OCI-LY7 (cell line): ENCODE measurements around the gene STXBP6. TPM values are rescaled to one million over a fixed set of nuclear protein-coding genes. Genes with fewer than 3 reads are reported as not detected.

Experiments used
- BruUV-seq: library from RNA; stranded (reverse); fragments of 400-500 nt; replicated peaks from 2 replicates; lab custom pipeline; 2021; lab: Mats Ljungman, UMichigan
- CTCF ChIA-PET: fragments of 300-600 bp; sonication (Branson Sonifier 250); formaldehyde crosslinking; loops from one replicate; lab custom pipeline; 2022; ENCODE audit warnings: antibody characterized with exemption; ENCODE audit not compliant: unreplicated experiment; lab: Charles Lee
- POLR2A ChIA-PET: fragments of 300-600 bp; sonication (Branson Sonifier 250); formaldehyde crosslinking; loops from one replicate; lab custom pipeline; 2022; ENCODE audit warnings: antibody characterized with exemption; lab: Charles Lee
- DNase-seq: peaks from one replicate; pipeline ENCODE4 v3.0.0-alpha.2; 2015; ENCODE audit warnings: low spot score
- H2AFZ ChIP-seq: fragments of 200-600 bp; sonication (generic), shearing (Covaris generic); 2 replicates; pipeline ENCODE4 v1.6.1; 2014; ENCODE audit warnings: mild to moderate bottlenecking, antibody characterized with exemption, low read length, moderate library complexity
- H3K27ac ChIP-seq: fragments of 200-600 bp; sonication (generic); 2 replicates; pipeline ENCODE4 v1.5.1; 2014; ENCODE audit warnings: mixed run types, low read depth, mild to moderate bottlenecking, moderate library complexity, low read length, inconsistent platforms; ENCODE audit not compliant: poor library complexity, severe bottlenecking
- H3K36me3 ChIP-seq: fragments of 200-600 bp; sonication (generic); 2 replicates; pipeline ENCODE4 v1.6.1; 2014; ENCODE audit warnings: mild to moderate bottlenecking, antibody characterized with exemption, low read length, moderate library complexity, mixed read lengths; ENCODE audit not compliant: insufficient read depth
- H3K4me1 ChIP-seq: fragments of 200-600 bp; sonication (generic); 2 replicates; pipeline ENCODE4 v1.5.1; 2014; ENCODE audit warnings: mild to moderate bottlenecking, low read length; ENCODE audit not compliant: insufficient read depth, poor library complexity, severe bottlenecking
- H3K4me2 ChIP-seq: fragments of 200-600 bp; sonication (generic); 2 replicates; pipeline ENCODE4 v1.6.1; 2014; ENCODE audit warnings: mild to moderate bottlenecking, low read length
- H3K4me3 ChIP-seq: fragments of 200-600 bp; sonication (generic); 2 replicates; pipeline ENCODE4 v1.5.1; 2014; ENCODE audit warnings: mild to moderate bottlenecking, low read depth, low read length; ENCODE audit not compliant: poor library complexity, severe bottlenecking
- H3K79me2 ChIP-seq: fragments of 200-600 bp; sonication (generic); 2 replicates; pipeline ENCODE4 v1.6.1; 2016; ENCODE audit warnings: low read depth, mild to moderate bottlenecking, low read length, moderate library complexity, mixed read lengths; ENCODE audit not compliant: insufficient read depth
- H3K9me2 ChIP-seq: fragments of 200-600 bp; sonication (generic); 2 replicates; pipeline ENCODE4 v1.6.1; 2016; ENCODE audit warnings: mild to moderate bottlenecking, low read length, mixed read lengths; ENCODE audit not compliant: insufficient read depth
- H3K9me3 ChIP-seq: fragments of 200-600 bp; sonication (generic); 2 replicates; pipeline ENCODE4 v1.6.1; 2014; ENCODE audit warnings: mild to moderate bottlenecking, mixed run types, low read length, mixed read lengths
- H4K20me1 ChIP-seq: fragments of 200-600 bp; sonication (generic); 2 replicates; pipeline ENCODE4 v1.6.1; 2014; ENCODE audit warnings: mild to moderate bottlenecking, antibody characterized with exemption, low read length, moderate library complexity, mixed read lengths; ENCODE audit not compliant: insufficient read depth
- CTCF ChIP-seq: fragments of 200-600 bp; sonication (generic); conservative IDR thresholded peaks from 2 replicates; pipeline ENCODE4 v1.5.1; 2014; ENCODE audit warnings: mild to moderate bottlenecking, antibody characterized with exemption, low read length, moderate library complexity, mixed read lengths
- EZH2phosphoT487 ChIP-seq: fragments of 200-600 bp; sonication (generic); IDR thresholded peaks from 2 replicates; pipeline ENCODE4 v1.6.1; 2018; ENCODE audit warnings: low read depth, borderline replicate concordance, mild to moderate bottlenecking, mixed run types, antibody characterized with exemption, low read length, moderate library complexity, mixed read lengths
- intact Hi-C: fragments of 100-400 bp; cut with micrococcal nuclease; formaldehyde crosslinking; loops from one replicate; pipeline ENCODE4 v1.10.0; 2022; ENCODE audit not compliant: unreplicated experiment
- total RNA-seq, 2 experiments: library from RNA; depleted of rRNA in 1 of 2; stranded (reverse); fragments of >200 nt in 1 of 2; shearing (Covaris generic) in 1 of 2; gene quantifications; 2 replicates each; pipeline ENCODE4 v1.2.3, GENCODE V29; 2014 to 2022

STXBP6 gene
- total RNA-seq, 2 experiments from 2014 or later = 0.48 TPM; not detected in 1

- intact Hi-C loops = no loop called here
- no peaks in the 10 kb centered on the region for H3K79me2 ChIP-seq
- ChIA-PET CTCF (no interaction called here), POLR2A (interaction anchor here (1.4 kb wide), 1 partner anchor 38 kb away, joined by 3 read pairs; no protein-coding TSS in a partner anchor)
- DNase-seq = no peak
- H3K9me2 ChIP-seq = no peaks in the 10 kb centered on the region
- no peaks in the 10 kb centered on the region for H4K20me1 ChIP-seq
- H3K36me3 ChIP-seq = no peaks in the 10 kb centered on the region
- H2AFZ ChIP-seq = no peak overlapping the region
- no peaks in the 10 kb centered on the region for H3K9me3 ChIP-seq
- no peak for TF ChIP-seq CTCF
- no peak for TF ChIP-seq EZH2phosphoT487
- no peak overlapping the region for H3K27ac ChIP-seq
- BruUV-seq = no TSS peak
- H3K4me3 ChIP-seq = no peak overlapping the region
- H3K4me1 ChIP-seq = no peaks in the 10 kb centered on the region
- no peak overlapping the region for H3K4me2 ChIP-seq
Measured at GRCh38 chr14:24783791-24784190, 266.2 kb downstream of the STXBP6 start.

GRCh38 chr14:24780281-24780680 lies 269.7 kb downstream of the STXBP6 start:
- Histone ChIP-seq H3K9me2 (no peaks in the 10 kb centered on the region), H3K9me3 (no peaks in the 10 kb centered on the region), H3K27ac (no peak overlapping the region), H2AFZ (no peak overlapping the region), H4K20me1 (no peaks in the 10 kb centered on the region), H3K36me3 (no peaks in the 10 kb centered on the region), H3K4me1 (no peaks in the 10 kb centered on the region), H3K79me2 (no peaks in the 10 kb centered on the region), H3K4me3 (no peak overlapping the region), H3K4me2 (no peak overlapping the region)
- BruUV-seq = no TSS peak
- CTCF ChIA-PET = interaction anchor here (1.3 kb wide), 1 partner anchor 9 kb away, joined by 3 read pairs; no protein-coding TSS in a partner anchor
- no peak for DNase-seq
- intact Hi-C loops = no loop called here
- POLR2A ChIA-PET = interaction anchor here (1.4 kb wide), 1 partner anchor 9 kb away, joined by 3 read pairs; no protein-coding TSS in a partner anchor
- no peak for TF ChIP-seq CTCF

- intact Hi-C loops = no loop called here
- ChIA-PET CTCF (no interaction called here), POLR2A (interaction anchor here (1.3 kb wide), 1 partner anchor 10 kb away, joined by 5 read pairs; no protein-coding TSS in a partner anchor)
- Histone ChIP-seq H4K20me1 (no peaks in the 10 kb centered on the region), H3K9me2 (no peaks in the 10 kb centered on the region), H3K79me2 (no peaks in the 10 kb centered on the region), H3K4me1 (no peaks in the 10 kb centered on the region), H3K36me3 (no peaks in the 10 kb centered on the region), H3K4me3 (no peak overlapping the region), H3K9me3 (no peaks in the 10 kb centered on the region), H3K4me2 (no peak overlapping the region), H3K27ac (no peak overlapping the region), H2AFZ (no peak overlapping the region)
- no peak for DNase-seq
- no TSS peak for BruUV-seq
- TF ChIP-seq CTCF = no peak
- no peak for TF ChIP-seq EZH2phosphoT487
Measured at GRCh38 chr14:24777678-24778077, 272.3 kb downstream of the STXBP6 start.
